Activated CD8-positive, alpha-beta T cell treated with anti-CD3 and anti-CD28 coated beads, Interleukin-2, amount 10 ng/mL, durations not matched to agents 7 days and 5 days (primary cell): ENCODE results near the gene KCNK3. TPM values are rescaled to one million over a fixed set of nuclear protein-coding genes. Genes with fewer than 3 reads are reported as not detected.
A peak's percentile ranks its signal among the peaks of the same experiment; 100 is the strongest.

Experiments used
- ATAC-seq: fragments of 150-1000 bp; cut with Tn5 transposase; one replicate; pipeline ENCODE4 v1.10.0; 2021; ENCODE audit warnings: moderate library complexity
- CTCF ChIA-PET: fragments of 350-600 bp; sonication (Branson Sonifier 250); formaldehyde crosslinking; loops from one replicate; lab custom pipeline; 2021; ENCODE audit warnings: antibody characterized with exemption; lab: Charles Lee
- POLR2A ChIA-PET: fragments of 350-600 bp; sonication (Branson Sonifier 250); formaldehyde crosslinking; loops from one replicate; lab custom pipeline; 2021; ENCODE audit warnings: antibody characterized with exemption; lab: Charles Lee
- DNase-seq: peaks from one replicate; pipeline ENCODE4 v3.0.0-alpha.2; 2020
- H3K27ac Mint-ChIP-seq: one replicate; pipeline ENCODE4 v1.8.0; 2021; ENCODE audit warnings: mild to moderate bottlenecking, mixed read lengths
- H3K27me3 Mint-ChIP-seq: one replicate; pipeline ENCODE4 v1.8.0; 2021; ENCODE audit warnings: low read depth, mixed read lengths
- H3K36me3 Mint-ChIP-seq: one replicate; pipeline ENCODE4 v1.8.0; 2021; ENCODE audit warnings: low read depth, mixed read lengths
- H3K4me1 Mint-ChIP-seq: one replicate; pipeline ENCODE4 v1.8.0; 2021; ENCODE audit warnings: low read depth, mixed read lengths
- H3K4me3 Mint-ChIP-seq: one replicate; pipeline ENCODE4 v1.8.0; 2021; ENCODE audit warnings: mild to moderate bottlenecking, mixed read lengths
- H3K9me3 Mint-ChIP-seq: one replicate; pipeline ENCODE4 v1.8.0; 2022; ENCODE audit warnings: mixed read lengths; ENCODE audit not compliant: insufficient read depth
- total RNA-seq, 2 experiments: library from RNA; stranded (reverse); gene quantifications; one replicate each; pipeline ENCODE4 v1.2.3, GENCODE V29; 2021

The KCNK3 gene
- total RNA-seq, 2 experiments from 2014 or later: not detected

DNA sequence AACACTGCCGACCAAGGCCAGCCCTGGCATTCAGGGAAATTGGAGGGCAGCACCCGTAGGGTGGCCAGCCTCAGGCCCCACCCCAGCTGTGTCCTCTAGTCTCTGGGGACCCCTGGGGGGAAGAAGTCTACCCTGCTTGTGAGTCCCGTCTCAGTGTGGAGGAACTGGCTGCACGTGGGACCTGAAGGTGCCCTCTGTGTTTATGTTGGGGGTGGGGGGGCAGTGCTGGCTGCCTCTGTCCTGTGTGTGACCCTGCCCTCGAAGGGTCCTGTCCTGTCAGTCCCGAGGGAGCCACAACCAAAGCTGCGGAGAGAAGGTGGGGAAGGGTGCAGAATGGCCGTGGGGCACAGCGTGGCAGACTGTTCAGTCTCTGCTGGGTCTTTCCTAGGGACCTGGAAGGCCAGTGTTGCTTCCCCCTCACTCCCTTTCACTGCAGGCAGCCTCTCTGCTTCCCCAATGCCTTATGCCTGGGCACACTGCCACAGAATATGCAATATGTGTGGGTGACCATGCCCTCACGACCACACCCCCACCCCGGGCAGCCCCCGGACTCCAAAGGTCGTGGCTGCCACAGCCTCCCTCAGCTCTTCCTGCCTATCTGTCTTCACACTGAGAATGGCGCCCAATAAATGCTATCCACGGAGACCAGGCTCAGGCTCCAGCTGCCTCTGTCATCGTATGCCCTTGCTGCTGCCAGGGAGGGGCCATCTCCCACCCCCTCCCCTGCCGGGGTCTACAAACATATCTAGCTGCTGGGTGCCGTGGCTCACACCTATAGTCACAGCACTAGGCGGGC lies 38.2 kb downstream of the KCNK3 start:
- ATAC-seq (no peak), DNase-seq (no peak)
- Mint-ChIP-seq H3K4me3 (no peak overlapping the region), H3K36me3 (no peaks in the 10 kb centered on the region), H3K9me3 (no peaks in the 10 kb centered on the region), H3K27me3 (peaks cover 8% of the 10 kb centered on the region), H3K27ac (no peak overlapping the region), H3K4me1 (no peaks in the 10 kb centered on the region)
- ChIA-PET CTCF (no interaction called here), POLR2A (no interaction called here)

DNA sequence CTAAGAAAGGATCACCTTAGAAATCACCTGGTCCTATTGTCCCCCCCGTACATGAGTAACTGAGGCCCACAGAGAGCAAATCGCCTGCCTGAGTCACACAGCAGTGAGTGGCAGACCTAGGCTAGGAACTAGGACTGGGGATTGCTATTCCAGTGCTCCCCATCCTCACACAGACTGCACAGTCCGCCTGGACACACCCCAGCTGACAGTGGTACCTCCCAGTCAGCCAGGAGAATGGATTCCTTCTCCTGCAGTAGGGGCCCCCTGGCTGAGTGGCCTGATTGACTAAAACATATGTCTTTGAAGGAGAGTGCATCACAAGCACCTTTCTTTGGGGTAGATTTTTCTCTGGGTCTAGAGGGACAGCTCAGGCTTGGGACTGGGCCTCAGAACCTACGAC lies 39.2 kb downstream of the KCNK3 start:
- ChIA-PET POLR2A (no interaction called here), CTCF (no interaction called here)
- H3K27ac Mint-ChIP-seq: no peak overlapping the region
- H3K9me3 Mint-ChIP-seq: no peaks in the 10 kb centered on the region
- DNase-seq: no peak
- H3K36me3 Mint-ChIP-seq: no peaks in the 10 kb centered on the region
- no peak overlapping the region for H3K4me3 Mint-ChIP-seq
- H3K4me1 Mint-ChIP-seq: no peaks in the 10 kb centered on the region
- peaks cover 10% of the 10 kb centered on the region for H3K27me3 Mint-ChIP-seq
- no peak for ATAC-seq

DNA sequence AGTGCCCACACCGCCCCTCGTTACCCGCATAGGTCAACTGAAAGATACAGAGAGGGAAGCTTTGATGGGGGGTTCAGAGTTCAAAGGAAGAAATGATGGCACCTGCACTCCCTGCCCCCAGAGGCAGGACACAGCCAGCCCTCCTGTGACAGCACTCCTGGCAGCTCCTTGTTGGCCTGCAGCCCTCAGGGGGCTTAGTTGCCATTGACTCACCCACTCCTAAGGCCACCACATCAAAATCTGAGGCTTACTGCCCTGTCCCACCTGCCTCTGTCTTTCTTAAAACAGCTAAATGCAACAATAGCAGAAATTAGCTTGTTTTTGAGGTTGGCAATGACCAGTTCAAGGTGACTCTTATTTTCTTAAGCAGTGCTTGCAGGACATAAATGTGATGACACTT lies 39.9 kb downstream of the KCNK3 start:
- Mint-ChIP-seq H3K9me3 (no peaks in the 10 kb centered on the region), H3K27ac (no peak overlapping the region), H3K36me3 (no peaks in the 10 kb centered on the region), H3K4me3 (no peak overlapping the region), H3K27me3 (peaks cover 10% of the 10 kb centered on the region), H3K4me1 (no peaks in the 10 kb centered on the region)
- ChIA-PET POLR2A (no interaction called here), CTCF (interaction anchor here (1.3 kb wide), 1 partner anchor 127 kb away, joined by 3 read pairs; no protein-coding TSS in a partner anchor)
- DNase-seq (no peak), ATAC-seq (no peak)

DNA sequence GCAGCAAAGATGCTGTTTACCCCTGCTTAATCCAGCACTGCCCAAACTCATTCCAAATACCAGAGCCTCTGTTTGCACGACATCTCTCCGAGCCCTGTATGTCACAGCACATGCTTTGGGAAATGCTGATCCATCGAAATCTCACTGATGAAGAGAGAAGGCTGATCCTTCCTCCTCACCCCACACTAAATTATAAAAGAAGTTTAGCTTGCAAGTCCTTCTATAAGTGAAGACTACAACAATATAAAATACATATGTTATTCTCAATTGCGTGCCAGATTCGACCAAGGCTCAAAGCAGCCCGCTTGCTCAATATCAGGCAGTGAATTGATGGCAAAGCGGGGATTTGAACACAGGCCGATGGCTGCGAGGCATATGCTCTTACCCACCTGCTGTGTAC lies 40.9 kb downstream of the KCNK3 start:
- Mint-ChIP-seq H3K4me3 (no peak overlapping the region), H3K27ac (no peak overlapping the region), H3K9me3 (no peaks in the 10 kb centered on the region), H3K4me1 (no peaks in the 10 kb centered on the region), H3K36me3 (no peaks in the 10 kb centered on the region), H3K27me3 (peaks cover 10% of the 10 kb centered on the region)
- CTCF ChIA-PET: interaction anchor here (1.3 kb wide), 1 partner anchor 128 kb away, joined by 3 read pairs; no protein-coding TSS in a partner anchor
- no peak for ATAC-seq
- no peak for DNase-seq
- POLR2A ChIA-PET: no interaction called here

DNA sequence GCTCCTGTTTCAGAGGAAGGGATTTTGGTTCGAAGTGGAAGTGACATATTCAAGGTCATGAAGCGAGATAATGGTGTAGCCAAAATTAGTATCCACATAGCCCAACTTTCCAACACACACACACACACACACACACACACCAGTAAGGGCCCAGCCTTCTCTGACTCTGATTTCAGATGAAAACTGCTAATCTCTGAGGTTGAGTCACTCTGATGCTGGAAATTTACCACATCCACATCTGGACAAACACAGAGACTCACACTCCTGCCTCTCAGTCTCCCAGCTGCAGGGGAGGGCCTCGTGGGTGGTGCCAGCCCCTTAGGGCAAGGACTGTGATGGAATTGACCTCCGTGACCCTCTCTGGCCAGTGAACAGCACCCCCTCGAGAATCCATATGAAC lies 42.6 kb downstream of the KCNK3 start:
- ChIA-PET CTCF (interaction anchor here (1.1 to 1.8 kb wide), 2 partner anchors 10 kb away, joined by 3 to 7 read pairs; no protein-coding TSS in a partner anchor), POLR2A (interaction anchor here (0.7 kb wide), 1 partner anchor 130 kb away, joined by 3 read pairs; no protein-coding TSS in a partner anchor)
- ATAC-seq (no peak), DNase-seq (no peak)
- Mint-ChIP-seq H3K27ac (no peak overlapping the region), H3K36me3 (no peaks in the 10 kb centered on the region), H3K4me3 (no peak overlapping the region), H3K4me1 (peaks cover under 1% of the 10 kb centered on the region), H3K9me3 (no peaks in the 10 kb centered on the region), H3K27me3 (peaks cover 7% of the 10 kb centered on the region)

DNA sequence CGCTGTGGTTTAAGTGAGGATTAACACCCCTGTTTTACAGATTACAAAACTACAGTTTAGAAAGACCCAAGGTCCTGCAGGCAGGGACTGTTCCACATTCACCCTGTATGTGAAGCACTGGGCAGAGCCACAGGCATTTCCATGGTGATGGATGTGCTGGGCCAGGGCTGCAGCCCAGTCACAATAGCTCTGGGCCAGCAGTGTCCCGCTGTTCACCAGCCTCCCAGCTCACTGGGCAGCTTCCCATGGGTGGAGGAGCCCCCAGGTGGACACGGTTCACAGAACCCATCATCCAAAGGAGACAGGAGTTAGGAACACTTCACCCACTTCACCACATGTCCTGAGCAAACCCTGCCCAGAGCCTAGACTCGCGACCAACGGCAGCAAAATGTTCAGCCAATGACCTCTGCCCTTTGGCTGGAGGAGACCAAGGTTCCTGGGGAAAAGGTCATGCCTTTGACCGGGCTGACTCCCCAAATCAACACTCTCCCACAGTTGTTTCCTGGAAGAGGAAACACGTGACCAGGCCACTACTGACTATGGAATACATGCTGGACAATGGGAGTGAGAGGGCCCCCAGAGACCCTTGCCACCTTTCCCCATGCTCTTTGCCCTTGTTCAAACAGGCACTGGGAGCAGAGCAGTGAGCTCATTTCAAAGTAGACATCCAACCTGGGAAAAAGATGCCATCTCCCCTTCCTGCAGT lies 43.5 kb downstream of the KCNK3 start:
- H3K4me1 Mint-ChIP-seq: peaks cover 8% of the 10 kb centered on the region
- H3K27me3 Mint-ChIP-seq: peaks cover 7% of the 10 kb centered on the region
- ChIA-PET CTCF (interaction anchor here (1.1 to 1.8 kb wide), 2 partner anchors 9 to 11 kb away, joined by 3 to 7 read pairs; no protein-coding TSS in a partner anchor), POLR2A (no interaction called here)
- H3K36me3 Mint-ChIP-seq: no peaks in the 10 kb centered on the region
- no peak overlapping the region for H3K4me3 Mint-ChIP-seq
- no peaks in the 10 kb centered on the region for H3K9me3 Mint-ChIP-seq
- ATAC-seq (no peak), DNase-seq (no peak)
- H3K27ac Mint-ChIP-seq: no peak overlapping the region

DNA sequence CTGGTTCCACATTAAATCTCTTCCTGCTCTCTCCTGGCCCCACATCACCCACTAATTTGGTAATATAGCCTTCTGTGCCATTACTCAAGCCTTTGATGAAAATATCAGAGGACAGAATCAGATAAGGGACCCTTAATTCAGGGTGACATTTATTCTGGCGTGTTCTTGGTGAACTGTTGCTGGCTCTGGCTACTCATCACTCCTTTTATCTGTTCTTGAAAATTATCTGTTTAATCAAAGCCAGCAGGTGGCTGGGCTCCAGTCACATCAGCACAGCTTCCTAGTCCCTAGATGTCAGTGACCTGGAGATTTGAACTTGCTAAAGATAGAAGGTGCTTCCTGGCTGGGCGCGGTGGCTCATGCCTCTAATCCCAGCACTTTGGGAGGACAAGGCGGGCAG lies 44.7 kb downstream of the KCNK3 start:
- no peak overlapping the region for H3K4me3 Mint-ChIP-seq
- ChIA-PET CTCF (no interaction called here), POLR2A (no interaction called here)
- no peaks in the 10 kb centered on the region for H3K36me3 Mint-ChIP-seq
- peaks cover 3% of the 10 kb centered on the region for H3K27me3 Mint-ChIP-seq
- DNase-seq (no peak), ATAC-seq (no peak)
- no peak overlapping the region for H3K27ac Mint-ChIP-seq
- H3K9me3 Mint-ChIP-seq: no peaks in the 10 kb centered on the region
- peaks cover 17% of the 10 kb centered on the region for H3K4me1 Mint-ChIP-seq

DNA sequence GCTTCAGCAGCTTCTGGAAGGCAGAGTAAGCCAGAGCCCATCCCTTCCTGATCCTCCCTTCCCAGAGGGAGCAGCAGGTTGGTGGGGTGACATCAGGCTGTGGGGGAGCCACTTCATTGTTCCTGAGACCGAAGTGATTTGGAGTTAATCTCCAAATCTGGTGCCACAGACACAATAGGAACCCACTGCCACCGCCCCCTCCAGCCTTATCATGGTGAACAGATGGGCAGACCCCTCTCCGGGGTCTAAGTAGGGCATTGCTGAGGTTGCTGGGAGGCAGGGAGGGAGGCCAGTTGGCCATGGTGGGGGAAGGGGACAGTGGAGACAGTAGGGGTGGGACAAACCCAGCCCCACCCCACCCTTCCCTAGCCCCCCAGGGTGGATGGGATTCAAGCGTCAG lies 46.0 kb downstream of the KCNK3 start:
- Mint-ChIP-seq H3K4me3 (no peak overlapping the region), H3K36me3 (no peaks in the 10 kb centered on the region), H3K9me3 (no peaks in the 10 kb centered on the region), H3K27me3 (peaks cover 2% of the 10 kb centered on the region), H3K27ac (no peak overlapping the region), H3K4me1 (peaks cover 17% of the 10 kb centered on the region)
- CTCF ChIA-PET: interaction anchor here (10.8 kb wide), 1 partner anchor 133 kb away, joined by 151 read pairs; no protein-coding TSS in a partner anchor
- POLR2A ChIA-PET: no interaction called here
- DNase-seq: no peak
- no peak for ATAC-seq

DNA sequence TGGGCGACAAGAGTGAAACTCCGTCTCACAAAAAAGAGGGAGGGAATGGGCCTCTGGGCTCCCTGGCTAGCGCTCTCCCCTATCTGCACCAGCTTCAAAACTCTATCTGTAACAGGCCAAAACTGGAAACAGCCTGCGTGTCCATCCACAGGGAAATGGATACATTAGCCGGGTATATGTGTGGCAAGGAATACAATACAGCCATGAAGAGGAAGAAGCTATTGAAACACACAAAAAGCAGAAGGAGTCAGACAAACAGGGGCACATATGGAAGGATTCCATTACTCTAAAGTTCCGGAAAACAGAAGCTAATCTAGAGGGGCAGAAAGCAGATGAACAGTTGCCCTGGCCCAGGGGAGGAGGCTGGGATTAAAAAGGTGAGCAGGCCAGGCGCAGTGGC lies 47.0 kb downstream of the KCNK3 start:
- H3K36me3 Mint-ChIP-seq: no peaks in the 10 kb centered on the region
- peaks cover 2% of the 10 kb centered on the region for H3K27me3 Mint-ChIP-seq
- H3K4me1 Mint-ChIP-seq: peaks cover 17% of the 10 kb centered on the region
- no peaks in the 10 kb centered on the region for H3K9me3 Mint-ChIP-seq
- no peak for ATAC-seq
- ChIA-PET POLR2A (no interaction called here), CTCF (interaction anchor here (0.9 to 10.8 kb wide), 2 partner anchors 107 to 134 kb away, joined by 3 to 151 read pairs; no protein-coding TSS in a partner anchor)
- DNase-seq: no peak
- H3K27ac Mint-ChIP-seq: no peak overlapping the region
- H3K4me3 Mint-ChIP-seq: no peak overlapping the region

DNA sequence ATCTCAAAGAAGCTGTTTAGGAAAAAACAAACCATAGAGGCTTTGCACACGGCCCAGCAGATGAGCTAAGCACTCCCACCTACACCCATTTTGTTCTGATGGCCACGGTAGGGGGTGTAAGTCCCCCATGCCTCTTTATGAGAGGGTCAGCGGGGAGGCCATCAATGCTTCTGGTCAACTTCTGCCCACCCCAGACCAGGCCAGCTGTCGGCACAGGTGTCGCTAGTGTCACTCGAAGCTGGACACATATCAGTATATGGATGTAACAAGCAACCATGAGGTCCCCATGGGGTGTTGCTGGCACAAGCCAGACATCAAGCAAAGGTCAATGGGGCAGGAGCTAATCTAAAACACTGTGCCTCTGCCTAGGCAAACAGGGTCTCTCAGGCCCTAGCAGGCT lies 47.8 kb downstream of the KCNK3 start:
- ATAC-seq (no peak), DNase-seq (no peak)
- Mint-ChIP-seq H3K27me3 (peaks cover 2% of the 10 kb centered on the region), H3K9me3 (no peaks in the 10 kb centered on the region), H3K4me3 (no peak overlapping the region), H3K36me3 (no peaks in the 10 kb centered on the region), H3K27ac (no peak overlapping the region), H3K4me1 (peaks cover 17% of the 10 kb centered on the region)
- CTCF ChIA-PET: interaction anchor here (0.9 to 10.8 kb wide), 2 partner anchors 106 to 135 kb away, joined by 3 to 151 read pairs; no protein-coding TSS in a partner anchor
- POLR2A ChIA-PET: no interaction called here

DNA sequence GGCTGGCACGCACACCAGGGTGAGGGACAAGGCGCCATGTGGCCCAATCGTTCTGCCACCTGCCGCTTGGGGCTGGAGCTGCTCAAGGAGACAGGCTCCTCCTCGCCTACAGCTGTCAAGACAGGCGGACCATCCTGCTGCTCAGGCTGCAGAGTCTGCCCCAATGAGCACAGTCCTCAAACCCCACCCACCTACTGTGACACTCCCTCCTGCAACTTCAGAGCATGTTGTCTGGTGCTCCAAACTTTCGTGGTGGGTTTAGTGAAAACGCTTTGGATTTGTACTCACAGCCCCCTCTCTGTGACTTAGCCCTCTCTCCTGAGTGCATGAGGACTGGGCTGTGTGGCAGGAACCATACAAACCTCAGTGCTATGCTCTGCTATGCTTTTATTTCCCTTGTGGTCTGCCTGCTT lies 48.4 kb downstream of the KCNK3 start:
- Mint-ChIP-seq H3K36me3 (no peaks in the 10 kb centered on the region), H3K4me3 (peak overlapping the region; percentile 44), H3K9me3 (no peaks in the 10 kb centered on the region), H3K27me3 (peaks cover 2% of the 10 kb centered on the region), H3K4me1 (peaks cover 17% of the 10 kb centered on the region), H3K27ac (peak overlapping the region; percentile 13)
- DNase-seq (peak; percentile 73), ATAC-seq (peak; percentile 98)
- CTCF ChIA-PET: interaction anchor here (0.7 to 10.8 kb wide), 2 partner anchors 12 to 136 kb away, joined by 3 to 151 read pairs; no protein-coding TSS in a partner anchor
- POLR2A ChIA-PET: no interaction called here
